Upper lobe of right lung (tissue), 1 donor: ENCODE data around the gene PC. TPM values are rescaled to one million over a fixed set of nuclear protein-coding genes. Genes with fewer than 3 reads are reported as not detected.
A peak's percentile ranks its signal among the peaks of the same experiment; 100 is the strongest.

Experiments
- ATAC-seq: fragments of 200-7000 bp; cut with Tn5 transposase; one replicate; pipeline ENCODE4 v1.9.1; 2020; ENCODE audit warnings: mild to moderate bottlenecking, moderate library complexity
- DNase-seq: peaks from one replicate; pipeline ENCODE4 v3.0.0-alpha.2; 2020
- H3K27ac ChIP-seq: fragments of 200-600 bp; one replicate; pipeline ENCODE4 v1.8.0; 2022
- H3K27me3 ChIP-seq: fragments of 200-600 bp; one replicate; pipeline ENCODE4 v1.8.0; 2022; ENCODE audit warnings: mild to moderate bottlenecking
- H3K36me3 ChIP-seq: fragments of 200-600 bp; one replicate; pipeline ENCODE4 v1.8.0; 2022
- H3K4me1 ChIP-seq: fragments of 200-600 bp; one replicate; pipeline ENCODE4 v1.8.0; 2022
- H3K4me3 ChIP-seq: fragments of 200-600 bp; one replicate; pipeline ENCODE4 v1.8.0; 2022; ENCODE audit warnings: mild to moderate bottlenecking
- H3K9me3 ChIP-seq: fragments of 200-600 bp; one replicate; pipeline ENCODE4 v1.8.0; 2022
- intact Hi-C: fragments of 100-400 bp; cut with DNase I; formaldehyde crosslinking; loops from one replicate; pipeline ENCODE4 v1.11.0; 2022
- total RNA-seq: library from RNA; stranded (reverse); fragmentation: NEBNext Ultra II Directional; extraction: Animal tissue kit (Norgen Biotek cat#: 25700); gene quantifications from one replicate; pipeline ENCODE4 v1.2.1, GENCODE V29; 2021
- TF ChIP-seq, protein P1 (sequence below): fragments of 200-600 bp; IDR thresholded peaks from one replicate; pipeline ENCODE4 v1.8.0; 2022; ENCODE audit warnings: antibody characterized with exemption
- donor health status: DM: no; HTN: yes; CAD: no; lungs with severe emphysema.

Gene PC
- total RNA-seq, 1 donor from 2014 or later: 12.7 TPM

DNA sequence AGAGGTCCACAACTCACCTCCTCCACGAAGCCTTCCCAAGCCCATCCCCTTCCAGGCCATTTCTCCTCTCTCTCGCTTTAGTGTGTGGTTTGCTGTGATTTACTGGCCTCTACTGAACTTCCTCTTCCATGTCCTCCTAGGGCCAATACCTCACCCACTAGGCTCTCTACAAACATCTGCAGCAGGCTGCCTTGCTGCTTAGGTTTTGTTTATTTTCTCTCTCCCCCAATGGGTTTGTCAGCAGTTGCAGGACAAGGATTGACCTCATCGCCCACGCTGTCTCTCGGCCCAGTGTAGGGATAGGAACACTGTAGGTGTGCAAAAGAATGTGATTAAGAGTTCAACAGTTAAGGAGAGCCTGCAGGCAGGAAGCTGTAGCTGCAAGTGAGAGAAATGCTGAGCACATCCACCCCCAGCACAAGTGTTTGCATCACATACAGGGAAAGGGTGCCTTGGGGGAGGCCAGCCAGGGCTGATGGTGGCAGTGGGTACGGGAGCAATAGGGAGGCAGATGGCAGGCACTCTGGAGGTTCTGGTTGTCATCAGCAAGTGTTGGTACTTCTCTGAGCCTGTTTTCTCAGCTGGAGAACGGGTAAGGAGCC lies 1.4 kb downstream of the PC start:
- intact Hi-C loops: no loop called here
- TF ChIP-seq, protein P1, sequence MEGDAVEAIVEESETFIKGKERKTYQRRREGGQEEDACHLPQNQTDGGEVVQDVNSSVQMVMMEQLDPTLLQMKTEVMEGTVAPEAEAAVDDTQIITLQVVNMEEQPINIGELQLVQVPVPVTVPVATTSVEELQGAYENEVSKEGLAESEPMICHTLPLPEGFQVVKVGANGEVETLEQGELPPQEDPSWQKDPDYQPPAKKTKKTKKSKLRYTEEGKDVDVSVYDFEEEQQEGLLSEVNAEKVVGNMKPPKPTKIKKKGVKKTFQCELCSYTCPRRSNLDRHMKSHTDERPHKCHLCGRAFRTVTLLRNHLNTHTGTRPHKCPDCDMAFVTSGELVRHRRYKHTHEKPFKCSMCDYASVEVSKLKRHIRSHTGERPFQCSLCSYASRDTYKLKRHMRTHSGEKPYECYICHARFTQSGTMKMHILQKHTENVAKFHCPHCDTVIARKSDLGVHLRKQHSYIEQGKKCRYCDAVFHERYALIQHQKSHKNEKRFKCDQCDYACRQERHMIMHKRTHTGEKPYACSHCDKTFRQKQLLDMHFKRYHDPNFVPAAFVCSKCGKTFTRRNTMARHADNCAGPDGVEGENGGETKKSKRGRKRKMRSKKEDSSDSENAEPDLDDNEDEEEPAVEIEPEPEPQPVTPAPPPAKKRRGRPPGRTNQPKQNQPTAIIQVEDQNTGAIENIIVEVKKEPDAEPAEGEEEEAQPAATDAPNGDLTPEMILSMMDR: no peak
- Histone ChIP-seq H3K27me3 (no peaks in the 10 kb centered on the region), H3K36me3 (no peaks in the 10 kb centered on the region), H3K27ac (no peak overlapping the region), H3K9me3 (no peaks in the 10 kb centered on the region), H3K4me3 (no peak overlapping the region), H3K4me1 (peaks cover 9% of the 10 kb centered on the region)
- DNase-seq (peak; percentile 70), ATAC-seq (peak; percentile 18)

DNA sequence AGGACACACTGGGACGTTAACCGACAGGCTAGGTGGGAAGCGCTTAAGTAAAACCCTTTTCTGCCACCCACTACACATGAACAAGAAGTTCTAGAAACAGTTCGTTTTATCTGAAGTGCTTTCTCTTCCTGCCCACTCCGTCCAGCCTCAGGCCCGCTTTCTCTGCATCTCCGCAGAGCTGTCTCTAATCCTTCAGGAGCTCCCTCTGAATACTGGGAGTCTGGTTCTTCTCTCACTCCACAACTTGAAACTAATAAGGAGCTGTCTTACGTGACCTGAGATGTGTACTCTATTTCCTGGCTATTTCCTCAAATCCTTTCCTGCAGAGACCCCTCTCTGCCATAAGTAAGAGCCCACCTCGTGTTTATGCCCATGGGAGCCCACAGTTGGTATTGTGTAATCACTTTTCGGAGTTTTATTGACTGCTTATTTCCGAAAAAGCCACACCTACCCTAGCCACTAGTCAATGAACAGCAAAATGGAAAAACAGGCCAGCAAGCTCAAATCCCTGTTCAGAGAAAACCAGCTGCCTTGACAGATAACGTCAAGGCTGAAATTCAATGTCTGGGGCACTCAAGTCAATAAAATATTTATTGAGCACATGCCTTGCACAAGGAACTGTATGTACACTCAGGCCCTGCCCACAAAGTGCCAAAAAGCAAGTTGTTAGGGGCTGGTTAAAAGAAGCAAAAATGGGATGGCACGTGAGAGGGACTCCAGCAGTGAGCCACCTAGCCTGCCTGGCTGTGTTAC lies 4.9 kb downstream of the PC start:
- TF ChIP-seq, protein P1: no peak
- DNase-seq (no peak), ATAC-seq (no peak)
- no peak overlapping the region for H3K4me3 ChIP-seq
- no peaks in the 10 kb centered on the region for H3K9me3 ChIP-seq
- H3K4me1 ChIP-seq: peaks cover 5% of the 10 kb centered on the region
- no peaks in the 10 kb centered on the region for H3K27me3 ChIP-seq
- no peaks in the 10 kb centered on the region for H3K36me3 ChIP-seq
- no peak overlapping the region for H3K27ac ChIP-seq
- intact Hi-C loops: no loop called here

DNA sequence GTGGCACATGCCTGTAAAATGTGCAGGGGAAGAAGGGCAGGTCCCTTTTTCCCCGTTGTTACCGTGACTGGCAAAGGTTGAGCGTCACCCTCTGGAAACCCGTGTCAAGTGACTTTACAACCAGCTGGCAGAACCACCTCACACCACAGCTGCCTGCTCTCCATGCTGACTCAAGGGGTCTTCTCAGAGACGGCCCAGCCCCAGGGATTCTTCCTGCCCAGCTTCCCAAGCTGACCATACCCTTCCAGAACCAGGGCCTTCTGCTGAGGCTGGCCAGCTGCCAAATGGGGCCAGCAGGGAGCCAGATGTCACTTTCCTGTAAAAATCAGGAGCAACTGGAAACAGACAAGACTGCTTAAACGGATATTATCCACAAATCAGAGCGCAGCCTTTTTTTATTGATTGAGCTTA lies 6.3 kb downstream of the PC start:
- TF ChIP-seq, protein P1: no peak
- H3K4me1 ChIP-seq: no peaks in the 10 kb centered on the region
- no peak for DNase-seq
- H3K36me3 ChIP-seq: no peaks in the 10 kb centered on the region
- H3K4me3 ChIP-seq: no peak overlapping the region
- no peaks in the 10 kb centered on the region for H3K9me3 ChIP-seq
- no peaks in the 10 kb centered on the region for H3K27me3 ChIP-seq
- intact Hi-C loops: no loop called here
- H3K27ac ChIP-seq: no peak overlapping the region
- no peak for ATAC-seq

DNA sequence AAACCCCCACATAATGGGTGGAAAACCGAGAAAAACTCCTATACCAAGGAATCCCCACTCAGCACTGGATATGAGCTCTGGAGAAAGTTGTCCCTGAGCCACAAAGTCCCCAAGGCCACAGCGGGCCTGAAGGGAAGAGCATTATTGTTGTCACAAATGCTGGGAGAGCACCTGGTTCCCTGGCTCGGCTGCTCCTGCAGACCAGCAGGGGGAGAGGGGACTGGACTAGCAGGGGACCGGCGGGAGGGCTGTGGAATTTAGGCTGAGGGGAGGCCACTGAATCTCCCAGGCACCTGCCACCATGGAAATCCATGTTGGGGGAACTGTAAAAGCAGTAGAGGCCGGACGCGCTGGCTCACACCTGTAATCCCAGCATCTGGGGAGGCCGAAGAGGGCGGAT lies 7.0 kb downstream of the PC start:
- Histone ChIP-seq H3K36me3 (no peaks in the 10 kb centered on the region), H3K9me3 (no peaks in the 10 kb centered on the region), H3K4me1 (no peaks in the 10 kb centered on the region), H3K27me3 (no peaks in the 10 kb centered on the region), H3K27ac (no peak overlapping the region), H3K4me3 (no peak overlapping the region)
- TF ChIP-seq, protein P1: no peak
- ATAC-seq: no peak
- intact Hi-C loops: no loop called here
- DNase-seq: no peak

DNA sequence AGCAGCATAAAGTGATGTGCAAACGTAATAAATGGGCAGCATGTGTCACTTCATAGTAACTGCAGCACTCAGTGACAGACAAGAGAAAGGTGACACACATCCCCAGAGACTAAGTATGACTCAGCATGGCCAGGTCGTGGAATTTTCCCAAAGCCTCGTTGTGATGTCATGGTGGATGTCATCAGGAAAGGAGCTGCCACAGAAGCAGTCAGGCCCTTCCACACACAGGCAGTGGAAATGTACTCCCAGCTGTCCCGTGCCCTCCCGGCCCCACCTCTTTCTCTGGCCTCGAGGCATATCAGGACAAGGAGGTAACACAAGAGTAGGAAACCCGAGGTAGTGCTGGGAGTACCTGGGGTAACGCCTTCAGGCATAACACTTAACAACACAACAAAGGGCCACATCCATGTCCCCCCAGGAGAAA lies 8.1 kb downstream of the PC start:
- no peaks in the 10 kb centered on the region for H3K27me3 ChIP-seq
- H3K27ac ChIP-seq: no peak overlapping the region
- no peaks in the 10 kb centered on the region for H3K9me3 ChIP-seq
- no peaks in the 10 kb centered on the region for H3K36me3 ChIP-seq
- TF ChIP-seq, protein P1: no peak
- no peak overlapping the region for H3K4me3 ChIP-seq
- intact Hi-C loops: no loop called here
- ATAC-seq (peak; percentile 47), DNase-seq (no peak)
- no peaks in the 10 kb centered on the region for H3K4me1 ChIP-seq
